Gastrocnemius medialis (tissue), 4 donors: ENCODE measurements around the gene TANC1. TPM values are rescaled to one million over a fixed set of nuclear protein-coding genes. Genes with fewer than 3 reads are reported as not detected.

Experiments used
- ATAC-seq, 2 donors: fragments of 150-250 bp; one replicate each; pipeline ENCODE4 v1.9.1; 2016
- DNase-seq, 2 donors: peaks; one replicate each; pipeline ENCODE4 v3.0.0-alpha.2; 2019
- H3K27ac ChIP-seq, 4 donors: fragments of 200-600 bp; sonication (generic); 1 replicate in 1 of 4; 2 replicates in 3 of 4; pipeline ENCODE4 v1.5.1; 2016 to 2018; ENCODE audit warnings: mild to moderate bottlenecking in 2 of 4, moderate library complexity in 1 of 4
- H3K27me3 ChIP-seq, 3 donors: fragments of 200-600 bp; sonication (generic) in 2 of 3; 1 replicate in 1 of 3; 2 replicates in 2 of 3; pipeline versions ENCODE4 v1.5.1 to v1.6.0; 2016 to 2019; ENCODE audit warnings: mild to moderate bottlenecking in 1 of 3, moderate library complexity in 1 of 3
- H3K36me3 ChIP-seq, 2 donors: fragments of 200-600 bp; sonication (generic) in 1 of 2; one replicate each; pipeline ENCODE4 v1.5.1; 2017 to 2018
- H3K4me1 ChIP-seq, 2 donors: fragments of 200-600 bp; sonication (generic) in 1 of 2; one replicate each; pipeline ENCODE4 v1.5.1; 2016 to 2017; ENCODE audit warnings: mild to moderate bottlenecking in 2 of 2
- H3K4me3 ChIP-seq, 4 donors: fragments of 200-600 bp; sonication (generic) in 3 of 4; 1 replicate in 1 of 4; 2 replicates in 3 of 4; pipeline ENCODE4 v1.5.1; 2016 to 2019; ENCODE audit warnings: mild to moderate bottlenecking in 2 of 4
- H3K9me3 ChIP-seq, 3 donors: fragments of 200-600 bp; sonication (generic) in 2 of 3; 1 replicate in 1 of 3; 2 replicates in 2 of 3; pipeline ENCODE4 v1.5.1; 2016 to 2019
- CTCF ChIP-seq, 5 experiments: fragments of 450-650 bp in 3 of 5; fragments of 200-600 bp in 2 of 5; sonication (generic) in 2 of 5; IDR thresholded peaks in 4 of 5; conservative IDR thresholded peaks in 1 of 5; 1 replicate in 4 of 5; 2 replicates in 1 of 5; pipeline ENCODE4 v1.5.1; 2016 to 2019; ENCODE audit warnings: antibody characterized with exemption in 5 of 5, mild to moderate bottlenecking in 3 of 5, moderate library complexity in 3 of 5
- POLR2A ChIP-seq, 2 donors: fragments of 450-650 bp; IDR thresholded peaks; one replicate each; pipeline ENCODE4 v1.6.1; 2017; ENCODE audit warnings: antibody characterized with exemption in 2 of 2, mild to moderate bottlenecking in 2 of 2, moderate library complexity in 2 of 2
- in situ Hi-C, 4 donors: fragments of 200-750 bp; cut with MboI; loops; one replicate each; pipeline versions ENCODE4 v1.15.0 to v1.8.0; 2017; ENCODE audit warnings: low sequenced_read_pairs in 4 of 4
- intact Hi-C: fragments of 100-400 bp; cut with DNase I; formaldehyde crosslinking; loops from one replicate; pipeline ENCODE4 v1.15.1; 2023; ENCODE audit warnings: low total_unique reads
- total RNA-seq, 4 donors: library from RNA; depleted of rRNA; stranded (reverse); fragments of >200 nt; gene quantifications; one replicate each; pipeline versions ENCODE4 v1.1.0 to v1.2.3, GENCODE V29; 2016

TANC1 gene
- total RNA-seq, 4 donors from 2014 or later = 5.1 to 9.9 (median 5.4) TPM

GRCh38 chr2:159017837-159018236, 49.4 kb downstream of the TANC1 start:
- ATAC-seq (no peak), DNase-seq (no peak)
- no peak overlapping the region for H3K4me3 ChIP-seq
- no peaks in the 10 kb centered on the region for H3K9me3 ChIP-seq
- no peaks in the 10 kb centered on the region for H3K36me3 ChIP-seq
- intact Hi-C loops (no loop called here), in situ Hi-C loops (no loop called here)
- no peak overlapping the region for H3K27ac ChIP-seq
- H3K4me1 ChIP-seq = peaks cover 0 to 2% of the 10 kb centered on the region in 2 donors
- TF ChIP-seq CTCF (IDR thresholded peaks at IDR 0.05 in 4 of 5, conservative IDR thresholded peaks at IDR 0.05 in 1 of 5) (no peak), POLR2A (IDR thresholded peaks at IDR 0.05) (no peak)
- no peaks in the 10 kb centered on the region for H3K27me3 ChIP-seq

- Histone ChIP-seq H3K4me3 (no peak overlapping the region), H3K36me3 (no peaks in the 10 kb centered on the region), H3K4me1 (no peaks in the 10 kb centered on the region), H3K9me3 (no peaks in the 10 kb centered on the region), H3K27me3 (no peaks in the 10 kb centered on the region), H3K27ac (no peak overlapping the region)
- intact Hi-C loops (no loop called here), in situ Hi-C loops (no loop called here)
- TF ChIP-seq POLR2A (IDR thresholded peaks at IDR 0.05) = no peak
- no peak for TF ChIP-seq CTCF (IDR thresholded peaks at IDR 0.05 in 4 of 5, conservative IDR thresholded peaks at IDR 0.05 in 1 of 5)
- no peak for ATAC-seq
- DNase-seq = no peak
Observed at GRCh38 chr2:159019021-159019420, 50.6 kb downstream of the TANC1 start.

- in situ Hi-C loops (no loop called here), intact Hi-C loops (no loop called here)
- H3K9me3 ChIP-seq = no peaks in the 10 kb centered on the region
- no peaks in the 10 kb centered on the region for H3K36me3 ChIP-seq
- TF ChIP-seq CTCF (IDR thresholded peaks at IDR 0.05 in 4 of 5, conservative IDR thresholded peaks at IDR 0.05 in 1 of 5) = no peak
- no peak for TF ChIP-seq POLR2A (IDR thresholded peaks at IDR 0.05)
- H3K4me3 ChIP-seq = no peak overlapping the region
- H3K4me1 ChIP-seq = peaks cover 0 to 3% of the 10 kb centered on the region in 2 donors
- no peak overlapping the region for H3K27ac ChIP-seq
- no peaks in the 10 kb centered on the region for H3K27me3 ChIP-seq
- DNase-seq (no peak), ATAC-seq (no peak)
Observed at GRCh38 chr2:159022019-159022418, 53.6 kb downstream of the TANC1 start.

- Histone ChIP-seq H3K9me3 (no peaks in the 10 kb centered on the region), H3K4me3 (no peak overlapping the region), H3K27ac (no peak overlapping the region), H3K27me3 (no peaks in the 10 kb centered on the region), H3K36me3 (no peaks in the 10 kb centered on the region), H3K4me1 (peaks cover 12 to 14% of the 10 kb centered on the region in 2 donors)
- intact Hi-C loops (no loop called here), in situ Hi-C loops (no loop called here)
- ATAC-seq (no peak), DNase-seq (no peak)
- TF ChIP-seq POLR2A (IDR thresholded peaks at IDR 0.05) = no peak
- TF ChIP-seq CTCF (IDR thresholded peaks at IDR 0.05 in 4 of 5, conservative IDR thresholded peaks at IDR 0.05 in 1 of 5) = no peak
Observed at GRCh38 chr2:159026170-159026569, 57.7 kb downstream of the TANC1 start.

- TF ChIP-seq POLR2A (IDR thresholded peaks at IDR 0.05) (no peak), CTCF (IDR thresholded peaks at IDR 0.05 in 4 of 5, conservative IDR thresholded peaks at IDR 0.05 in 1 of 5) (no peak)
- Histone ChIP-seq H3K4me3 (no peak overlapping the region), H3K27ac (no peak overlapping the region), H3K27me3 (no peaks in the 10 kb centered on the region), H3K9me3 (no peaks in the 10 kb centered on the region), H3K36me3 (no peaks in the 10 kb centered on the region), H3K4me1 (peaks cover 18 to 26% of the 10 kb centered on the region in 2 donors)
- in situ Hi-C loops (no loop called here), intact Hi-C loops (no loop called here)
- ATAC-seq = no peak
- no peak for DNase-seq
Observed at GRCh38 chr2:159028776-159029175, 60.3 kb downstream of the TANC1 start.
